Measurements from ENCODE around the gene ERC2. TPM values are rescaled to one million over a fixed set of nuclear protein-coding genes. Genes with fewer than 3 reads are reported as not detected.

Gene ERC2
- total RNA-seq, 2 experiments from 2014 or later, result not detected

DNA sequence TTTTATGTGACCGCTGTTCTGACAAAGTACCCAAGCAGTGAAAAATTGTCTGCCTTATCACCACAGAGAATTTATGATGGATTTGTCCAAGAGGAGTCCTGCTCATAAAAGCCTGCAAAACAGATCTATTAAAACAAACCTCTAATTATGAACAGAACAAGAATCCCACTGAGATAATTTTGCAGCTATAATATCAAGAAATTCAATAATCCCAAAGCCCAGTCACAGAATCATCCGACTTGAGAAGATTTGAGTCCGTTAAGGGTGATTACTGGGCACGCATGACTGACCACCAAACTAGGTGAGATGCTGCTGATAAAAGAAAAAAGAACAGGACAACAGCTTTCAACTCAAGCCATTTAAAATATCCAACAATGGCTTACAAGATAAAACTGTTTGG is 750.2 kb downstream of the ERC2 start:
- Histone ChIP-seq H3K4me3 (ENCODE audit: low read depth, low read length, poor library complexity, severe bottlenecking) (no peak overlapping the region), H3K36me3 (ENCODE audit: insufficient read depth, low read length) (no peaks in the 10 kb centered on the region; the same call in 1 of the 2 replicates), H3K4me2 (ENCODE audit: low read length) (peak overlapping the region; percentile 51), H3K4me1 (ENCODE audit: insufficient read depth, low read length, poor library complexity, severe bottlenecking) (peaks cover 59% of the 10 kb centered on the region), H3K79me2 (ENCODE audit: insufficient read depth, low read depth, low read length) (no peaks in the 10 kb centered on the region), H2AFZ (ENCODE audit: low read length) (peak overlapping the region; percentile 96), H4K20me1 (ENCODE audit: insufficient read depth, low read length) (no peaks in the 10 kb centered on the region), H3K9me2 (ENCODE audit: insufficient read depth, low read length) (no peaks in the 10 kb centered on the region), H3K27ac (ENCODE audit: low read depth, low read length, poor library complexity, severe bottlenecking) (no peak overlapping the region), H3K9me3 (ENCODE audit: low read length) (no peaks in the 10 kb centered on the region)
- CTCF ChIA-PET (ENCODE audit: unreplicated experiment), result no interaction called here
- DNase-seq (ENCODE audit: low spot score), result no peak
- TF ChIP-seq EZH2phosphoT487 (IDR thresholded peaks at IDR 0.05; ENCODE audit: borderline replicate concordance, low read depth, low read length), result no peak
- TF ChIP-seq, protein P1, sequence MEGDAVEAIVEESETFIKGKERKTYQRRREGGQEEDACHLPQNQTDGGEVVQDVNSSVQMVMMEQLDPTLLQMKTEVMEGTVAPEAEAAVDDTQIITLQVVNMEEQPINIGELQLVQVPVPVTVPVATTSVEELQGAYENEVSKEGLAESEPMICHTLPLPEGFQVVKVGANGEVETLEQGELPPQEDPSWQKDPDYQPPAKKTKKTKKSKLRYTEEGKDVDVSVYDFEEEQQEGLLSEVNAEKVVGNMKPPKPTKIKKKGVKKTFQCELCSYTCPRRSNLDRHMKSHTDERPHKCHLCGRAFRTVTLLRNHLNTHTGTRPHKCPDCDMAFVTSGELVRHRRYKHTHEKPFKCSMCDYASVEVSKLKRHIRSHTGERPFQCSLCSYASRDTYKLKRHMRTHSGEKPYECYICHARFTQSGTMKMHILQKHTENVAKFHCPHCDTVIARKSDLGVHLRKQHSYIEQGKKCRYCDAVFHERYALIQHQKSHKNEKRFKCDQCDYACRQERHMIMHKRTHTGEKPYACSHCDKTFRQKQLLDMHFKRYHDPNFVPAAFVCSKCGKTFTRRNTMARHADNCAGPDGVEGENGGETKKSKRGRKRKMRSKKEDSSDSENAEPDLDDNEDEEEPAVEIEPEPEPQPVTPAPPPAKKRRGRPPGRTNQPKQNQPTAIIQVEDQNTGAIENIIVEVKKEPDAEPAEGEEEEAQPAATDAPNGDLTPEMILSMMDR (conservative IDR thresholded peaks at IDR 0.05; ENCODE audit: low read length), result no peak
- intact Hi-C loops (cut with micrococcal nuclease; ENCODE audit: unreplicated experiment), result no loop called here
- POLR2A ChIA-PET, result interaction anchor here (0.6 to 1.6 kb wide), 4 partner anchors 24 to 41 kb away, joined by 3 to 6 read pairs (median 4); no protein-coding TSS in a partner anchor
- BruUV-seq (replicated peaks), result no TSS peak

DNA sequence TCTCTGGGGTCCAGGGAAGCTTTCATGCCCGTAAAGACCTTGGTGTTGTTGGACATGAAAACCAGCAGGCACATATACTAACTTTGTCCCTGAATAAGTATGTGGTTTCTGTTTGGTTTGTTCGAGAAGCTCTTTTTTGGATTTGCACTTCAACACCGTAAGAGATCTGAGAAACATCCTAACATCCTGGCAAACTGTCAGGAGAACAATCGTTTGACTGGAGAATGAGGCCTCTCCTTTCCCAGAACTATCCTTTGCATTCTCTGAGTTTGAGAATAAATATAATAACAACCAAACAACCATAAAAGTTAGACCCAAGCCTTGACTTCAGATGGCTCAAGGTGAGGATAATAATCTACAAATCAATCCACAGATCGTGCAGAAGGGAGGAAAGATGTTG is 750.8 kb downstream of the ERC2 start:
- POLR2A ChIA-PET, result interaction anchor here (1.0 to 1.6 kb wide), 3 partner anchors 10 to 30 kb away, joined by 3 to 6 read pairs (median 4); no protein-coding TSS in a partner anchor
- no peak overlapping the region for H3K27ac ChIP-seq (ENCODE audit: low read depth, low read length, poor library complexity, severe bottlenecking)
- TF ChIP-seq, protein P1 (conservative IDR thresholded peaks at IDR 0.05; ENCODE audit: low read length), result no peak
- TF ChIP-seq EZH2phosphoT487 (IDR thresholded peaks at IDR 0.05; ENCODE audit: borderline replicate concordance, low read depth, low read length), result no peak
- no peaks in the 10 kb centered on the region for H4K20me1 ChIP-seq (ENCODE audit: insufficient read depth, low read length)
- H3K79me2 ChIP-seq (ENCODE audit: insufficient read depth, low read depth, low read length), result no peaks in the 10 kb centered on the region
- no peaks in the 10 kb centered on the region for H3K9me3 ChIP-seq (ENCODE audit: low read length)
- no peaks in the 10 kb centered on the region for H3K9me2 ChIP-seq (ENCODE audit: insufficient read depth, low read length)
- peaks cover 53% of the 10 kb centered on the region for H3K4me1 ChIP-seq (ENCODE audit: insufficient read depth, low read length, poor library complexity, severe bottlenecking)
- H2AFZ ChIP-seq (ENCODE audit: low read length), result peak overlapping the region; percentile 96; the same call in 1 of the 2 replicates
- no peaks in the 10 kb centered on the region; the same call in 1 of the 2 replicates for H3K36me3 ChIP-seq (ENCODE audit: insufficient read depth, low read length)
- no peak overlapping the region for H3K4me3 ChIP-seq (ENCODE audit: low read depth, low read length, poor library complexity, severe bottlenecking)
- intact Hi-C loops (cut with micrococcal nuclease; ENCODE audit: unreplicated experiment), result no loop called here
- CTCF ChIA-PET (ENCODE audit: unreplicated experiment), result interaction anchor here (0.8 to 1.5 kb wide), 2 partner anchors 10 to 29 kb away, joined by 3 to 4 read pairs; no protein-coding TSS in a partner anchor
- no peak overlapping the region for H3K4me2 ChIP-seq (ENCODE audit: low read length)
- DNase-seq (ENCODE audit: low spot score), result no peak
- BruUV-seq (replicated peaks), result no TSS peak

GRCh38 chr3:55716611-55717225 is 751.5 kb downstream of the ERC2 start:
- Histone ChIP-seq H3K36me3 (ENCODE audit: insufficient read depth, low read length) (no peaks in the 10 kb centered on the region; the same call in 1 of the 2 replicates), H3K9me3 (ENCODE audit: low read length) (no peaks in the 10 kb centered on the region), H3K4me1 (ENCODE audit: insufficient read depth, low read length, poor library complexity, severe bottlenecking) (peaks cover 46% of the 10 kb centered on the region), H3K9me2 (ENCODE audit: insufficient read depth, low read length) (no peaks in the 10 kb centered on the region), H3K4me3 (ENCODE audit: low read depth, low read length, poor library complexity, severe bottlenecking) (no peak overlapping the region), H2AFZ (ENCODE audit: low read length) (no peak overlapping the region; the same call in 1 of the 2 replicates), H3K27ac (ENCODE audit: low read depth, low read length, poor library complexity, severe bottlenecking) (no peak overlapping the region), H3K79me2 (ENCODE audit: insufficient read depth, low read depth, low read length) (no peaks in the 10 kb centered on the region), H3K4me2 (ENCODE audit: low read length) (no peak overlapping the region), H4K20me1 (ENCODE audit: insufficient read depth, low read length) (no peaks in the 10 kb centered on the region)
- POLR2A ChIA-PET, result interaction anchor here (1.0 to 1.9 kb wide), 2 partner anchors 9 to 229 kb away, joined by 3 to 7 read pairs; partner anchors contain the start of gene WNT5A
- TF ChIP-seq, protein P1 (conservative IDR thresholded peaks at IDR 0.05; ENCODE audit: low read length), result no peak
- no peak for TF ChIP-seq EZH2phosphoT487 (IDR thresholded peaks at IDR 0.05; ENCODE audit: borderline replicate concordance, low read depth, low read length)
- CTCF ChIA-PET (ENCODE audit: unreplicated experiment), result interaction anchor here (0.8 to 1.5 kb wide), 2 partner anchors 9 to 29 kb away, joined by 3 to 4 read pairs; no protein-coding TSS in a partner anchor
- intact Hi-C loops (cut with micrococcal nuclease; ENCODE audit: unreplicated experiment), result no loop called here
- no TSS peak for BruUV-seq (replicated peaks)
- no peak for DNase-seq (ENCODE audit: low spot score)

Data from OCI-LY7 (cell line).